Ovary (tissue), 9 donors: ENCODE measurements around the gene PRXL2B. TPM values are rescaled to one million over a fixed set of nuclear protein-coding genes. Genes with fewer than 3 reads are reported as not detected.

Experiments
- DNase-seq, 5 donors: peaks; one replicate each; pipeline ENCODE4 v3.0.0-alpha.2; 2019 to 2020
- H3K27ac ChIP-seq, 2 donors: fragments of 200-600 bp; one replicate each; pipeline versions ENCODE4 v1.5.1 to v1.8.0; 2019 to 2022
- H3K27me3 ChIP-seq: fragments of 200-600 bp; one replicate; pipeline ENCODE4 v1.8.0; 2022
- H3K36me3 ChIP-seq: fragments of 200-600 bp; sonication (generic); one replicate; pipeline ENCODE4 v1.5.1; 2019
- H3K4me1 ChIP-seq: one replicate; pipeline ENCODE4 v1.8.1; 2013; ENCODE audit warnings: mild to moderate bottlenecking, moderate library complexity; ENCODE audit not compliant: insufficient read depth
- H3K4me3 ChIP-seq: fragments of 200-600 bp; sonication (generic); one replicate; pipeline ENCODE4 v1.5.1; 2017
- H3K9me3 ChIP-seq, 2 donors: fragments of 200-600 bp in 1 of 2; sonication (generic) in 1 of 2; one replicate each; pipeline versions ENCODE4 v1.5.1 to v1.8.1; 2013 to 2019; ENCODE audit warnings: mild to moderate bottlenecking in 1 of 2, moderate library complexity in 1 of 2
- CTCF ChIP-seq, 3 donors: fragments of 450-650 bp in 2 of 3; fragments of 200-600 bp in 1 of 3; IDR thresholded peaks; one replicate each; pipeline versions ENCODE4 v1.5.1 to v1.8.0; 2016 to 2022; ENCODE audit warnings: antibody characterized with exemption in 3 of 3, mild to moderate bottlenecking in 1 of 3
- EP300 ChIP-seq: sonication (generic); formaldehyde crosslinking; IDR thresholded peaks from one replicate; pipeline ENCODE4 v1.6.1; 2017; ENCODE audit warnings: antibody characterized with exemption
- POLR2A ChIP-seq: fragments of 450-650 bp; IDR thresholded peaks from one replicate; pipeline ENCODE4 v1.6.1; 2017; ENCODE audit warnings: antibody characterized with exemption, mild to moderate bottlenecking, moderate library complexity
- WGBS, 3 donors: extraction: QIAGEN DNeasy Blood & Tissue Kit in 1 of 3; methylation state at CpG; one replicate each; pipeline versions ENCODE4 v1.1.5 to v1.1.7; 2013 to 2017; 5-methylcytosine and 5-hydroxymethylcytosine counted together
- intact Hi-C, 4 donors: fragments of 100-400 bp; cut with DNase I; formaldehyde crosslinking; loops; one replicate each; pipeline versions ENCODE4 v1.11.0 to v1.15.1; 2022 to 2023
- polyA plus RNA-seq, 2 donors: library from polyadenylated mRNA; stranded (reverse); fragments of 200-250 nt in 1 of 2; fragments of 350-450 nt in 1 of 2; fragmentation: Illumina TruSeq in 1 of 2; extraction: RNeasy Lipid Tissue Mini Kit (QIAGEN cat#74804) in 1 of 2; gene quantifications; one replicate each; pipeline ENCODE4 v1.2.3, GENCODE V29; 2013 to 2014
- total RNA-seq, 7 donors: library from RNA; depleted of rRNA in 2 of 7; stranded (reverse); fragments of >200 nt in 2 of 7; fragmentation: NEBNext Ultra II Directional in 3 of 7; extraction: Animal tissue kit (Norgen Biotek cat#: 25700) in 3 of 7; gene quantifications; one replicate each; pipeline versions ENCODE4 v1.1.0 to v1.2.4, GENCODE V29; 2016 to 2023
- donor health status: DM: no; HTN: no; CAD: no; lungs with moderate emphysema.
- donor health status: DM: no; HTN: no; CAD: no.
- donor health status: Bipolar disorder and iron deficiency.
- donor health status: DM: yes; HTN: yes; CAD: no.
- donor health status: DM: no; HTN: no; CAD: no.
- donor health status: DM: yes; HTN: yes; CAD: no.

The PRXL2B gene
- total and polyA plus RNA-seq, 9 donors: 3.2 to 34.1 (median 14.7) TPM

- no peak overlapping the region for H3K27ac ChIP-seq
- DNase-seq: no peak
- peaks cover 2% of the 10 kb centered on the region for H3K4me1 ChIP-seq
- 88 to 93% (median 90%) methylated on average over 21 to 24 of the region's 24 CpGs for WGBS, 3 donors
- H3K27me3 ChIP-seq: no peaks in the 10 kb centered on the region
- no peak overlapping the region for H3K4me3 ChIP-seq
- no peaks in the 10 kb centered on the region for H3K36me3 ChIP-seq
- no peak for TF ChIP-seq POLR2A
- TF ChIP-seq CTCF (IDR thresholded peaks at IDR 0.05): no peak
- no peak for TF ChIP-seq EP300
- no peaks in the 10 kb centered on the region for H3K9me3 ChIP-seq
- intact Hi-C loops: no loop called here
These were observed 24.4 kb upstream of the PRXL2B start for GRCh38 chr1:2561898-2562895.

- DNase-seq: no peak
- intact Hi-C loops: no loop called here
These were observed 23.4 kb upstream of the PRXL2B start for GRCh38 chr1:2563205-2563604.

GRCh38 chr1:2564006-2564814 lies 22.4 kb upstream of the PRXL2B start:
- TF ChIP-seq CTCF (IDR thresholded peaks at IDR 0.05) (no peak), POLR2A (no peak), EP300 (no peak)
- intact Hi-C loops: no loop called here
- no peaks in the 10 kb centered on the region for H3K27me3 ChIP-seq
- H3K36me3 ChIP-seq: no peaks in the 10 kb centered on the region
- peak in 1 of 5 donors; percentile 36 for DNase-seq
- H3K4me3 ChIP-seq: no peak overlapping the region
- WGBS, 3 donors: 65 to 80% (median 70%) methylated on average over 19 to 20 of the region's 20 CpGs
- H3K4me1 ChIP-seq: no peaks in the 10 kb centered on the region
- no peak overlapping the region for H3K27ac ChIP-seq
- no peaks in the 10 kb centered on the region for H3K9me3 ChIP-seq

More at GRCh38 chr1:2563205-2563604, 23.4 kb upstream of the PRXL2B start:
- WGBS, 3 donors: 78 to 86% (median 83%) methylated on average over 10 to 18 of the region's 18 CpGs
- Histone ChIP-seq H3K27me3 (no peaks in the 10 kb centered on the region), H3K4me3 (no peak overlapping the region), H3K9me3 (no peaks in the 10 kb centered on the region), H3K4me1 (no peaks in the 10 kb centered on the region), H3K36me3 (no peaks in the 10 kb centered on the region), H3K27ac (no peak overlapping the region)
- no peak for TF ChIP-seq EP300
- TF ChIP-seq POLR2A: no peak
- no peak for TF ChIP-seq CTCF (IDR thresholded peaks at IDR 0.05)

GRCh38 chr1:2564815-2565374 lies 21.7 kb upstream of the PRXL2B start:
- TF ChIP-seq POLR2A (no peak), EP300 (no peak), CTCF (IDR thresholded peaks at IDR 0.05) (no peak)
- no peaks in the 10 kb centered on the region for H3K9me3 ChIP-seq
- no peaks in the 10 kb centered on the region for H3K27me3 ChIP-seq
- intact Hi-C loops: no loop called here
- no peak overlapping the region for H3K27ac ChIP-seq
- peak in 1 of 5 donors; percentile 34 for DNase-seq
- H3K4me3 ChIP-seq: no peak overlapping the region
- 25 to 39% (median 33%) methylated on average over 14 of the region's 14 CpGs for WGBS, 3 donors
- H3K36me3 ChIP-seq: no peaks in the 10 kb centered on the region
- H3K4me1 ChIP-seq: no peaks in the 10 kb centered on the region
